ENCODE data around the gene BMPER.

BMPER gene

DNA sequence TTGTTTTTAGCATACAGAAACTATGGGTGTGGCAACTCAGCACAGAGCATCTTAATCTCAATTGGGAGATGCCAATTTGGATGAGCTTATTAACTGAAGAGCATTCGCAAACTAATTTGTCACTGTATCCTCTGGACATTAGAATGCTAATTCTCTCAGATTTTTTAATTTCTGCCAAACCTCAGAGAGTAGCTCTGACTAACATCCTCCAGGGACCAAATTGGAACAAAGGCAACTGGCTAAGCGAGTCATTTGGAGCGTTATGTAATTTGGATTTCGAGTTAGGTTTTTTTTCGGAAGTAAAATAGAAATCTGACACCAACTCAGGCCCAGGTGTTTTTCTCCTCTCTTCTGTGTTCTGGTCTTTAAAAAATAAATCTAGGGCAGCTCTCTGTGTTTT lies 201.9 kb downstream of the BMPER start:
- no peak for DNase-seq (ENCODE audit: extremely low read depth, insufficient read length)
- no peaks in the 10 kb centered on the region for H3K36me3 ChIP-seq (ENCODE audit: control insufficient read depth, insufficient read depth, low read length)
- no peak overlapping the region for H3K4me3 ChIP-seq (replicated peaks; ENCODE audit: low read depth, low read length)
- TF ChIP-seq, protein P1, sequence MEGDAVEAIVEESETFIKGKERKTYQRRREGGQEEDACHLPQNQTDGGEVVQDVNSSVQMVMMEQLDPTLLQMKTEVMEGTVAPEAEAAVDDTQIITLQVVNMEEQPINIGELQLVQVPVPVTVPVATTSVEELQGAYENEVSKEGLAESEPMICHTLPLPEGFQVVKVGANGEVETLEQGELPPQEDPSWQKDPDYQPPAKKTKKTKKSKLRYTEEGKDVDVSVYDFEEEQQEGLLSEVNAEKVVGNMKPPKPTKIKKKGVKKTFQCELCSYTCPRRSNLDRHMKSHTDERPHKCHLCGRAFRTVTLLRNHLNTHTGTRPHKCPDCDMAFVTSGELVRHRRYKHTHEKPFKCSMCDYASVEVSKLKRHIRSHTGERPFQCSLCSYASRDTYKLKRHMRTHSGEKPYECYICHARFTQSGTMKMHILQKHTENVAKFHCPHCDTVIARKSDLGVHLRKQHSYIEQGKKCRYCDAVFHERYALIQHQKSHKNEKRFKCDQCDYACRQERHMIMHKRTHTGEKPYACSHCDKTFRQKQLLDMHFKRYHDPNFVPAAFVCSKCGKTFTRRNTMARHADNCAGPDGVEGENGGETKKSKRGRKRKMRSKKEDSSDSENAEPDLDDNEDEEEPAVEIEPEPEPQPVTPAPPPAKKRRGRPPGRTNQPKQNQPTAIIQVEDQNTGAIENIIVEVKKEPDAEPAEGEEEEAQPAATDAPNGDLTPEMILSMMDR (IDR thresholded peaks at IDR 0.05; ENCODE audit: insufficient read depth, low read length, poor library complexity, severe bottlenecking): no peak
- H3K27me3 ChIP-seq (replicated peaks; ENCODE audit: control insufficient read depth, insufficient read depth, low read length): no peaks in the 10 kb centered on the region; the same call in 1 of the 2 replicates

DNA sequence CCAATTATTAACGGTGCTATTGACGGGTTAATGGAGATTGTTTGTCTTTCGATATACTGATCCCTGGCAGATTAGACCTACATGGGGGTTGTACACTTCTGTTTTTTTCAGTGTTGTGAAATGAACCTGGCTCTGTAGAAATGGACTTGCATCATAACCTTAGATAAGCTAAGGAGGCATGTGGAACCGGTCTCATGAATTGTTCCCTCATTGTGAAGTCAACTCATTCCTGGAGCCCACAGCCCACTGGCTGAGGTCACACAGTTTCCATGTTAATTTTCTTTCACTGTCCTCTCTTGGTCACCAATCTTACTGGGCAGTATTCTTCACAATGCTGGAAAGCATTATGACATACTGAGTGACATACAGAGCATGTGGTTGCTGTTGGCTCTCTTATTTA lies 202.8 kb downstream of the BMPER start:
- Histone ChIP-seq H3K4me3 (replicated peaks; ENCODE audit: low read depth, low read length) (no peak overlapping the region), H3K36me3 (ENCODE audit: control insufficient read depth, insufficient read depth, low read length) (no peaks in the 10 kb centered on the region), H3K27me3 (replicated peaks; ENCODE audit: control insufficient read depth, insufficient read depth, low read length) (no peaks in the 10 kb centered on the region; the same call in 1 of the 2 replicates)
- DNase-seq (ENCODE audit: extremely low read depth, insufficient read length): no peak
- TF ChIP-seq, protein P1 (IDR thresholded peaks at IDR 0.05; ENCODE audit: insufficient read depth, low read length, poor library complexity, severe bottlenecking): no peak

DNA sequence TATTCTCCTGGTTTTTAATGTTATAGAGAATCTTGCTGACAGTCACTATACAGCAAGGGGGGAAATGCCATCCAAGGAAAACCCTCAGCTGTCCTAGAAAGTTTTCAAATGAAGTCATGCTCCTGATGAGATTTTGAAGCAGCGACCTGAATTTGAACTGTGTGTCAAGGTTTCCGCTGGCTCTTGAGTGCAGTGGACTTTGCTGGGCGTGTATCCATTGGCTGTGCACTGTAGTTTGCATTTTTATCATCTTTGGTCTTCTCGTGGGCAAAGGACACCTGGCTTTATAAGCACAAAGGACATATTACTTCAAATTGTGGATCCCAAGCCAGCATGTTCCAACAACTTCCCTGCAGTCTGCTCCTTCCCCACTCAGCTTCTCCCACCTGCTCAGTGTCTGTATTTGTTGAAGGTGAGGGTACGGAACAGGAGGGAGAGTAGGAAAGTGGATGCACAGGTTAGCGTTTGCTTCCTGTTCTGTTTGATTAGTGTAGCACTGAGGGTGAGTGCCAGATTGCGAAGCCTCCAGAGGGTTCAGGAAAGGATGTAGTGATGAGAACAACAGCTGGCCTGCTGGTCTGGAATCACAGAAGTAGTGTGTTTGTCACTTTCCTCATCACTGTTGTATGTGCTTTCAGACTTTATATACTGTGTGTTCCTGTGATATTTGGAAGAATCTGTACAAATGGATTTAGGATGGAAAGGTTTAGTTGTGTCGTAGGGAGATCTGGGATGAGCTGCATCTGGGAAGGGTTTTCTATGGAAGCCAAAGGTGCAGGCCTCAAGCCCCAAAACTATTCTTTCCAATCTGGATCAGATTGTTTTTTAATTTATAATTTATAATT lies 204.8 kb downstream of the BMPER start:
- no peak for DNase-seq (ENCODE audit: extremely low read depth, insufficient read length)
- Histone ChIP-seq H3K4me3 (replicated peaks; ENCODE audit: low read depth, low read length) (no peak overlapping the region), H3K27me3 (replicated peaks; ENCODE audit: control insufficient read depth, insufficient read depth, low read length) (no peaks in the 10 kb centered on the region), H3K36me3 (ENCODE audit: control insufficient read depth, insufficient read depth, low read length) (no peaks in the 10 kb centered on the region)
- TF ChIP-seq, protein P1 (IDR thresholded peaks at IDR 0.05; ENCODE audit: insufficient read depth, low read length, poor library complexity, severe bottlenecking): no peak

DNA sequence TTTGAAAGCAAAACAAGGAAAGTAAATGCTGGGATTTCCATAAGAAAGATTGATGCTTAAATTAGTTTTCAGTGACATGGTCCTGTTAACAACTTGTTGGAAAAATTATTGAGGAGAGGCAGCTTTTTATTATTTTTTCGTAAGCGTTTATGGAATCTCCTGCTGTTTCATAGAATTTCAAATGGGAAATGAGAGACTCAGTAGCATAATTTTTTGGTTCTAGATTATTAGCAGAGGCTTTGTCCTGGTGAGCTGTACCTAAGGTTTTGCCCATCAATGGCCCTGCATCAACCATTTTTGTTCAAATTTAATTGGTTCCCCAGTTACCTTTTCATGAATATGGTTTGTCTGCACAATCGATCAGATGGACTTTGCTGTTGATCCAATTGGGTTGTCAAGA lies 205.7 kb downstream of the BMPER start:
- no peak overlapping the region for H3K4me3 ChIP-seq (replicated peaks; ENCODE audit: low read depth, low read length)
- no peak for DNase-seq (ENCODE audit: extremely low read depth, insufficient read length)
- H3K27me3 ChIP-seq (replicated peaks; ENCODE audit: control insufficient read depth, insufficient read depth, low read length): no peaks in the 10 kb centered on the region
- no peaks in the 10 kb centered on the region for H3K36me3 ChIP-seq (ENCODE audit: control insufficient read depth, insufficient read depth, low read length)
- TF ChIP-seq, protein P1 (IDR thresholded peaks at IDR 0.05; ENCODE audit: insufficient read depth, low read length, poor library complexity, severe bottlenecking): no peak

DNA sequence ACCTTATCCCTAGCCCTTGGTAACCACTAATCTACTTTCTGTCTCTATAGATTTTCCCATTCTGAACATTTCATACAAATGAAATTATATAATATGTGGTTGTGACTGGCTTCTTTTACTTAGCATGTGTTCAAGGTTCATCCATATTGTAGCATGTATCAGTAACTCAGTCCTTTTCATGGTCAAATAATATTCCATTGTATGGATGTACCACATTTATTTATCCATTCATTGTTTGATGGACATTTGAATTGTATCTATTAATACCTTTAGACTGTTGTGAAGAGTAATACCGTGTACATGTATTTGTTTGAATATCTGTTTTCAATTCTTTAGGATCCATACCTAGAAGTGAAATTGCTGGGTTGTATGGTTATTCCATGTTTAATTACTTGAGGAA lies 210.2 kb downstream of the BMPER start:
- TF ChIP-seq, protein P1 (IDR thresholded peaks at IDR 0.05; ENCODE audit: insufficient read depth, low read length, poor library complexity, severe bottlenecking): no peak
- no peaks in the 10 kb centered on the region for H3K36me3 ChIP-seq (ENCODE audit: control insufficient read depth, insufficient read depth, low read length)
- H3K4me3 ChIP-seq (replicated peaks; ENCODE audit: low read depth, low read length): no peak overlapping the region
- H3K27me3 ChIP-seq (replicated peaks; ENCODE audit: control insufficient read depth, insufficient read depth, low read length): no peaks in the 10 kb centered on the region
- no peak for DNase-seq (ENCODE audit: extremely low read depth, insufficient read length)
